Kidney glomerular epithelial cell (primary cell): ENCODE data around the gene USH1G.

Source experiments
- DNase-seq: peaks from one replicate; lab custom pipeline; 2025; lab: John Stamatoyannopoulos, UW

The USH1G gene

DNA sequence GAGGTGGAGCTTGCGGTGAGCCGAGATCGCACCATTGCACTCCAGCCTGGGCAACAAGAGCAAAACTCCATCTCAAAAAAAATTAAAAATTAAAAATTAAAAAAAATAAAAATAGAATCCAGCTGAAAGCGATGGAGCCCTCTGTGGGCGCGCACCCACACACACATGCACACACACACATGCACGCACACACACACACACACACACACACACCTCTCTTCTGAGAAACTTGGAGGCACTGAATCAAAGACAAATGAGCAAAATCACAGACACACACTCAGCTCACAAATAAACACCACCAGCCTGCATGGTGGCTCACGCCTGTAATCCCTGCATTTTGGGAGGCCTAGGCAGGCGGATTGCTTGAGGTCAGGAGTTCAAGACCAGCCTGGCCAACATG, 20.0 kb downstream of the USH1G start:
- no peak for DNase-seq

DNA sequence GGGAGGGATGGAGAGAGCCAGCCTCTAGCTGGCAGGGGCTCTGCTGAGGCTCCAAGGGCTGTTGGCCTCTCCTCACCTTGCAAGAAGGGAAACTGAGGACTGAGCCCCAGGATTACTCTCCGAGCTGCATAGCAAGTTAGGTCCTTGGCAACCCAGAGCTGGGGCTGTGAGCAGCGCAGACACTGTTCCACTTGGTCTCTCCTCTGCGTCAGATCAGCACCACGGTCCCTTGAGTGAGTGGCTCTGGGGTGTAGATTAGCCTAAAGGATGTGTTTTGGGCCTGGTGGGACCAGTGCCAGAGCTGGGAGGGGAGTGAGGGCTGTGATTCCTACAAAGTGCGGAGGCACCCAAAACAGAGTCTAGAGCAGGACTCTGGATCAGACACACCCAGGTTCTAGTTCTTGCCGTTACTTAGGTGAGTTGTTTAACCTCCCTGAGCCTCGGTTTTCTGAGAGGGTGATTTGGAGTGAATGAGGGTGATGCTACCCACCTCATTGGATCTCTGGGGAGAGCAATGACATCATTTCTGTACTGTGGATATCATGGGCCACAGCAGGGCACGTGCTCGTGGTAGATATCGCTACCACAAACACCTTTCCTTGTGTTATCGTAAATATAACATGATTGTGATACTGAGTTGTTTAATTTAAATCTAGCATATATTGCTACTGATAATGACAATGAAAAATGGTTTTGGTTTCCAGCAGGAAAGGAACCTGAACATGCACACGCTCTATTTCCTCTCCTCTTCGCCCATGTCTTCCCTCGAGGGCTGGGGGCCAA, 21.5 kb downstream of the USH1G start:
- DNase-seq, result no peak

DNA sequence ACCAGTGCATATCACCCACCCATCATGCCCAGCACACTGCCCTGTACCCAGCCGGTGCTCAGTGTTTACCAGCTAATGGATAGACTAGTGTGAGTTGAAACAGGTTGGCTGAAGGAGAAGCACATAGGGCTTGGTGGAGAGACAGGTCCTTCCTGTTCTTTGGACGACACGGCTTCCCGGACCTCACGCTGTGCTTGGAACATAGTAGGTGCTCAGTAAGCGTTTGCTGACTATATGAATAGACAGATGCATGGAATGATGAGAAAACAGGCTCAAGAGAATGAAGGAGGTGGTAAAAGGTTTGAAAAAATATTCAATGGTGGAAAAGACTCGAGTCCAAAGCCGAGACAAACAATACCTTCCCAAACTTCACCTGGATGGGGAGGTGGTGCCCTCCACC, 22.8 kb downstream of the USH1G start:
- no peak for DNase-seq

DNA sequence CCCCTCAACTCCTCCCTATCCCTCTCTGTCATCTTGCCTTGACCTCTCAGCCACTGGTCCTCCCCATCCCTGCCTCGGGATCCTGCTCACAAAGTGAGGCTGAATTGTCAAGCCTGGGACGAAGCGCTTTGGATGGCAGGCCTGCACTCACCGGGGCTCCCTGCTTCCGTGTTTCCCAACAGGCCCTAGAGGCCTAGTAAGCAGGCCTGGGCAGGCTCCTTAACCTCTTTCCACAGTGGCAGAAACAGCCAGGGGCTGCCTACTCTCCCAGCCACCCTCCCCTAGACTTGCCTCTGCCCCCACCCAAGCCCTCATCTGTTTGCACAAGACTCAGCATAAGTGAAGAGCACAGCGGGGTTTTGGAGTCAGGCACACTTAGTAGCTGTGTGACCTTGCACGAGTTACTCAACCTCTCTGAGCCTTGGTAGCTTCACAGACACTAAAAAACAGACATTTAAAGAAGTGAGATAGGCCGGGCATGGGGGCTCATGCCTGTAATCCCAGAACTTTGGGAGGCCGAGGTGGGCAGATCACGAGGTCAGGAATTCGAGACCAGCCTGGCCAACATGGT, 24.6 kb downstream of the USH1G start:
- no peak for DNase-seq

DNA sequence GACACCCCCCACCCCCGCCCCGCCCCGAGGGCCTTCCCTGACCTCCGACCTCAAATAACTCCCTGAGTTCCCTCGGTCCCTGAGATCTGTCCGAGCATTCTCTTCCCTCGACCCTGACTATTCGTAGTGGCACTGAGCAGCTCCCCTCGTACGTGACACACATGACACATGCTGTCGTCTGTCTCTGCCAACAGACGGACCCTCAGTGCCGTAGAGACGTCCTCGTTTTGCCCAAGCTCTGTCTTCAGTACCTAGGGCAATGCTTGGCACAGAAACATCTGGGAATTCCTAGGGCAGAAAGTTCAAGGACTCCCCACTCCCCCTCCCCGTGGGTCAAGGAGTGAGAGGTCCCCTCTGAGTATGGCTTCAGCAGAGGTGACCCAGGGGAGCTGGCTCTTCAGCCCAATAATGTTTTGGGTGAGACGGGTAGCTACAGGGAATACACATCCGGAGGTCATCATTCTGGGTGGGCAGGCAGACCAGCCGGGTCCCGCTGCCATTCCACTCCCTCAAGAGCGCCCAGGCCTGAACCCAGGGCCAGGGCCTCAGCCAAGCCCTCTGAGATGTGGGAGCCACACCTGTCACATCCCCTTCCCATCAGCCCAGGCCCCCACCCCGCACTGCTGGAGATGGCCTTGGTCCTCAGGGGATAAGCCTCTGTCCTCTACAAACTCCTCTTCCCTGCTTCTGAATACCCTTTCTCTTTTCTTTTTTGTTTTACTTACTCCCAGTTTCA, 29.0 kb downstream of the USH1G start:
- no peak for DNase-seq

DNA sequence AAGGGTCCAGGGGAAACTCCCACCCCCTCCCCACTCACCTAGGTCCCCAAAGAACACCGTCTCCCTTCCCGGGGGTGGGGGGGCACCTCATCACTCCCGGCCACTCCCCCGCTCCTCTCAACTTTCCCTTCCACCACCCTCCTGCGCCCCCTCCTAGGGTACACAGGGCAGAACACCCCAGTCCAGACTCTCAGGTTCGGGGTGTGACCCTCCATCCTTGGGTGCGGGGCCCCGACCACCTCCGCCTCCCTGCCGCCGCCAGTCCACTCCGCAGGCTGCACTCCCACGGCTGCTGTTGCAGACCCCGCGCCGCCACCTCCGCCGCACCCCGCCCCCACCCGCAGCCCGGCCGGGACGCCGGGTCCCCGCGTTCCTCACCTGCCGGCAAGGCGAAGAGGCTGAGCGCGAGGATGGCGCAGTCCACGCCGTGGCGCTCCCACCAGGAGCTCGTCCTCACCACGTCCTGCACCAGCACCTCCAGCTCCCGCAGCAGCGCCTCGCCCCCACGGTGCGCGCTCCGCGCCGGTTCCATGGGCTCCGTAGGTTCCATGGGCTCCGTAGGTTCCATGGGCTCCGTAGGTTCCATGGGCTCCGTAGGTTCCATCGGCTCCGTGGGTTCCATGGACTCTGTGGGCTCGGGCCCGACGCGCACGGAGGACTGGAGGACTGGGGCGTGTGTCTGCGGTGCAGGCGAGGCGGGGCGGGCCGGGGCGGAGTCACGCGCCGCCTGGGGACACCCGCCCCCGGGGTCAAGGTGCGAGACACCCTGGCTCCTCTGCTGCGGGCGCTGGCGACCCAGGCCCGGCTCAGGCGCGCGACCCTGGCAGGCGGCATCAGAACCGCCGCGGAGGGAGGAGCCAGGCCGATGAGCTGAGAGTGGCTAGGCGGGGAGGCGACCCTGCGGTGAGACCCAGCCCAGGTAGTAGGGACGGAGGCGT, 29.8 kb downstream of the USH1G start, which contains the start of gene FADS6:
Gene FADS6 (minus strand): TSS at position 660 of the 938 bp plus-strand sequence. CDS start 38 bp downstream, at position 622.
- no peak for DNase-seq

DNA sequence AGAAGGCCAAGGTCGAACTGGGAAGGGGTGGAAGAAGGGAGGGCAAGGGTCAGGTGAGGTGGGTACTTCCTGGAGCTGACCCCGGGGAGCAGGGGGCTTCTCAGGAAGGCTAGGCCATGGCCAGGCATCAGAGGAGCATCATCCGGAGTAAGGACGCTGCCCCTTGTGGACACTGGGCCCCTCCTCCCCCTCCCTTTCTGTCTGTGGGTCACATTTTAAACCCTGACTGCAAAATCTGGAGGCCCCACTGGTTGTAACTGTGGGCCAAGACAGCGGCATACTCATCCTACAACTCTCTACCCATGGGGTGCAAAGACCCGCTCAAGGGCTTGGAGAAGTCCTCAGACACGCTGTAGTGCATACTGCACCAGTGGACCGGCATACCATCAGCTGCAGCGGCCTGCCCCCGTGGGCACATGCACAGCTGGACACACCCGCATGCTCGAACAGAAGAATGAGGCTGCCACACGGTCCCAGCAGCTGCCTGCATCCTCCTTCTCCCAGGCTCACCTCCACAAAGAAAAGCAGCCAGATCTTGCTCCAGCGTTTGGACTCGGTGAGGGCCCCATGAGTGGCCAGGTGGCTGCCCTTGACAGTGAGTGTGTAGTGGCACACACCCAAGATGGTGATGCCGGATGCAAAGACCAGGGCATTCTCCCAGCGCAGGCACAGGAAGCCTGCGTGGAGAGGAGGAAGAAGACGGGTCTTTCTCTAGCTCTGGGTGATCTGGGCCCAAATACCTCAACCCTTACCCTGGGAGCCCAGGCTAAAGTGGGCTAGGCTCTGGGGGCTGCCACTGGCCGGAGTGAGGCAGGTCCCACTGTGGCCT, 30.8 kb downstream of the USH1G start:
- DNase-seq, result no peak

DNA sequence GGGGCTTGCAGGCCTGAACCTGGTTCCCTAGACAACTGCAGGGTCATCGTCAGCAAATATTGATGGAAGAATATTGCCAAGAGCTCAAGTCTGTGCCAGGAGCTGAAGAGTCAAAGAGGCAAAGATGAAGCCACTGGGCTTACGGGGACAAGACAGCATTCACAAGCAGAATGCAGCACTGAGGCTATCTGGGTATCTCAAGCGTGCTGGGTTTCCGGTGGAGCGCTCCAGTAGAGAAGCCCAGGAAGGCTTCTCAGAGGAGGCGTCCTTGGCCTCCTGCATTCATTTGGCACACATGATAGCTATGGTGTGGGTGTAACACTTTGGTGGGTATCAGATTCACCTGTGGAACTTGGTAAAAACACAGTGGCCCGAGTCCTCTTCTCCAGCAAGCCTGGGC, 32.5 kb downstream of the USH1G start:
- no peak for DNase-seq

DNA sequence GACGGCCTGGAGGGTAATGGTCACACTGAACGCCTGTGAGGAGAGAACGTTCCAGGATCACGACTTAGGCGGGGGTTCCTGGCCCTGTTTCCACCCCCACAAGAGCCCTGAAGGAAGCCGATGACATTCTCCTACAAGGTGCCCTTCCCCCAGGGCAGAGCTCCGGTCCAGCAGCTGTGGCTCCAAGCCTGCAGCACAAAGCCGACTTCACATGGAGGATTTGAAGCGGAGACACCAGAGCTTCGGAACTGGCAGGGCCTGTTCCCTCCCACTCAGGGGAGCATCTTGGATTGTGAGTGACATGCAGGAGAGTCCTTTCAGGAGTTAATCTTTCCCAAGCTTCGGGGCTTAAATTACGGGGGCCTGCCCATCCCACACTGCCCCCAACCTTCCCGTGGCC, 34.6 kb downstream of the USH1G start:
- DNase-seq, result no peak

DNA sequence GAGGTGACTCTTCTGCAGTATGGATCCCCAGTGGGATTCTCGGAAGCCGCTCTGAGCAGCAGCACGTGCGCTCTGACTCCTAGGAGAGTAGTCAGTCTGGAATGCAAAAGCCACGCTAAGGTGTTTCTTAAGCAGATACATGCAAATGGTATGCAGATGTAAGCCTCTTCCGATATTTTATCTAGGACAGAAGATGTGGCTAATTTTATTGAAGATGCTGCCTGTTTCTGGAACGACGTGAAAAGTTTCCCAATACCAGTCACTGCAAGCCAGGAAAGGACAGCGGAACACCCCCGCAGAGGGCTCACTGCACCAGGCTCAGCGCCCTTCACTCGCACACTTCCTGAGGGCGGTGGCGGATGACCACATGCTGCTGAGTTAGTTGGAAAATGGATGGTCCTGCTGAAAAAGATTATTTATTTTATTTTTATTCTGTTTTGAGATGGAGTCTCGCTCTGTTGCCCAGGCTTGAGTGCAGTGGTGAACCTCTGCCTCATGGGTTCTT, 39.8 kb downstream of the USH1G start:
- no peak for DNase-seq

DNA sequence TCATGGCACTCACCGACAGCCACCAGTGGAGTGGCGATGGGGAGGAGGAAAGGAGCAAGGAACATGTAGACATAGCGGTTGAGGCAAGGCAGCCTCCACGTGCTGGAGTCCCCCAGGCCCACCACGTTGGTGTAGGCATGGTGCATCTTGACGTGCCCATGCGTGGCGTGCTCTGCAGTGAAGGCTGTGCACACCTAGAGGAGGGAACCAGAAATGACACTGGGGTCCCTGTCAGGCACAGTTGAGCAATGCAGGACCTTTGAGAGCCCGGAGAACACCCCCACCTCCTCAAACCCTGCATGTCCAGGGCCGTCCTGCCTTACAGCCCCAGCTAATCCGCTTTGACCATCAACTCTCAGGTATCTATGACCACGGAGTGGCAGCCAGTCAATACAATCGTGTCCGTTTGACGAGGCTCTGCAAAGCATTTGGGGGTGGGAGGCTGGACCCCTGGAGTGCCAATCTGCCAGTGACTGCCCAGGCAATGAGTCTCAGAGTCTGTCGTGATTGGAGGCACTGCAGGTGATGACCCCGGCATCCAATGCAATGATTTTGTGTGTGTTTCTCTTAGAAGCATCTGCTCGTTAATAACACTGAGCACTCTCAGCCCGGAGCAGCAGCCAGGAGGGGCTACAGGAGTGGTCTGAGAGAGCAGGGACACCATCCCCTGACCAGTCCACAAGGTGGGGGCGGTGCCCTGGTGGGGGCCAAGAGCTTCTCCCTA, 40.4 kb downstream of the USH1G start:
- DNase-seq, result no peak

DNA sequence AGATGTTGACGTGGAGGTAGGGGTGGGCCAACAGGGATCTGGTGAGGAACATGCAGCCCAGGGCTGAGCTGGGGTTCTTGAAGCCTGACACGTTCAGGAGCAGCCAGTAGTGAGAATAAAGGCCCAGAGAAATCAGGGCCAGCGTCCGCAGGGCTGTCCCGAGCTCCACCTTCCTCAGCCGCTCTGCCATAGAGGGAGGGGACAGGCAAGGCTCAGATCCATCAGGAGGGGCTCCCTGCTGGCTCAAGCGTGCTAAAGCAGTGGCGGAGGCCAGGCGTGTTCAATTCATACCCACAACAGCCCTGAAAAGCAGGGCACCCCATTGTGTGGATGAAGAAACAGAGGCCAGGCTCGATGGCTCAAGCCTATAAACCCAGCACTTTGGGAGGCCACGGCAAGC, 42.0 kb downstream of the USH1G start:
- no peak for DNase-seq

DNA sequence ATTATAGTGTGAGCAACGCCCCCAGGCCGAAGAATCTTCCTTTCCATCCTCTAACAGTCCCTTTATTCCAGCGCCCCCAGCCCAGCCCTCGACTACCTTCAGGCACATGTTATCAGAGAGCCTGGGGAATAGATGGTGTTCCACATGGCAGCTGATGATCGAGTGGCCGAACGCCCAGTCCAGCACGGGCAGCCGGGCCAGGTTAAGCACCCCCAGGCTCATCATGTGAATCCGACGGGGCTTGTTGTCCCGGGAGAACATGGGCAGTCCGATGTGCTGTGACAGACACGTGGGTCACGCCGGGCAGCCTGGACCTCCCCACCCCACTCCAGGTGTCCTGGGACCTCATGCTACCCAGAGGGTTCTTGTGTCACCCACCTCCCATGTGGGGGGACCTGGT, 43.7 kb downstream of the USH1G start:
- DNase-seq, result no peak

DNA sequence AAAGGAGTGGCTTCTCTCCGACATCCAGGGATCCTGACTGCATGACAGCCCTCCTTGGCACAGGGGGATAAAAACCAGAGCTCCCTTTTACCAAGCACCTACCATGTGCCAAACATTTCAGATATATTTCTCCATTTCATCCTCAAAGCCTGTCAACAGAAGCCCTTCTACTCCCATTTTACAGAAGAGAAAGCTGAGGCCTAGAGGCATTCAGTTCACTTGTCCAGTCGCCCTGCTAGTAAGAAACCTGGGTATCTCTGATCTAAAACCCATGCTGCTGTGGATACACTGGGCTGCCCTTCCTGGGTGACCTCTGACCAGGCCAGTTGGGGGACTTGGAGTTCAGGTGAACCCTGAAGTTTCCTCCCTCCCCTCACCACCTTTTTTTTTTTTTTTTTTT, 44.4 kb downstream of the USH1G start:
- DNase-seq, result no peak

DNA sequence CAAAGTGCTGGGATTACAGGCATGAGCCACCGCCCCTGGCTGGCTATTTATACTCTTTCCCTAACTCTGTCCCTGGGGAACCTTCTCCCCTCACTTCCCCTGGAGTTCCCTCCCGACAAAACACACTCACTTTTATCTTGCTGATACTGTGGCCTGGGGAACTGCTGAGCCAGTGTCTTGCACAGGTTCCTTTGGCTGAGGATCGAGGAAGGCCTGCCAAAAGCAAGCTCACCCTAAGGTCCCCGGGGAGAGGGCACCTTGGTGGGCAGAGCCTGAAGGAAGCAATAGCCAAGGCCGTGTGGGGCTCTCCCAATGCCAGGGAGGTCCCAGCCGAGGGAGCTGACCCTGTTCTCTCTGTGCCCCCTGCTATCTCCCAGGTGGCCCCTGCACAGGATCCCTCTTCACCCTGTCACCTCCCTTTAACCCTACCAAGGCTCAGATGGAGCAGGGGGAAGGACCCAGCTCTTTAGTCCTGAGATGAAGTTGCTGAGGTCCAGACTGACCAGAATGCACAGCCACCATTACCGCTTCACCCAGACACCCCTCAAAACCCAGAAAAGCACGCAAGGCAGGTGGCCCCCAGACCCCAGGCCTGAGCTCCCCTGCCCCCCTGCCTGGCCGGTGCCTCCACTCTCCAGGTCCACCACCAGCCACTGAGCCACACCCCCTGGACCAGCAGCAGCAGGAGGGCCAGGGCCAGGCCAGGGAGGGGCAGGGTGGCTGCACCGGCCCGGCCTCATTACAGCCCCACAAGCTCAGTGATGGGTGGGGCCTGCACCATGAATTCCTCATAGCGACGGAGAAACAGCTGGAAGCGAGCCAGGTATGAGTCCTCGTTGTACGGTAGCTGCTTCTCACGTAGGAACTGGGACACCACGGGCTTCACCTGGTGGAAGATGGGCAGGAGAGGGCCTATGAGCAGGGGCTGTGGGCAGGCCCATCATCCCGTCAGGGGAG, 45.2 kb downstream of the USH1G start:
- DNase-seq, result no peak

DNA sequence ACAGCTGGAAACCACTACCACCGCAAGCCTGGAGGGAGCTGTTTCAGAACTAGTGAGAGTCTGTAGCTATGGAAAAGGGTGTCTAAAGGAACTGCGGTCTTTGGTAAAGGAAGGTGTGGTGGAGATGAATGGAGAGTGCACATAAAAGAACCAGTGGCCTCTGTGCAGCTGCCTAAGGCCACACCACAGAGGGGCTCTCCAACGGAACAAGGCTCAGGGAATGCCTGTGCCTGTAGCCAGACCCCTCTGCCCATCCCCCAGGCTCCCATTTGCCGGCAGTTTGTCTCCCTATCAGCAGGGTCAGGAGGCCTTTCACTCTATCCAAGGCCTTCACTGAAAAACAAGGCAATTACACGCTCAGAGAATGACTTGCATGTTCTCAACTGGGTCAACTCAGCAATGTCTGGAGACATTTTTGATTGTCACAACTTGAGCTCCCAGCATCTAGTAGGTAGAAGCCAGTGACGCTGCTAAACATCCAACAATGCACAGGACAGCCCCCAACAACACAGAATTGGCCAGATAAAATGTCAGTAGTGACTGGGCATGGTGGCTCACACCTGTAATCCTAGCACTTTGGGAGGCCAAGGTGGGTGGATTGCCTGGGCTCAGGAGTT, 47.0 kb downstream of the USH1G start:
- no peak for DNase-seq

DNA sequence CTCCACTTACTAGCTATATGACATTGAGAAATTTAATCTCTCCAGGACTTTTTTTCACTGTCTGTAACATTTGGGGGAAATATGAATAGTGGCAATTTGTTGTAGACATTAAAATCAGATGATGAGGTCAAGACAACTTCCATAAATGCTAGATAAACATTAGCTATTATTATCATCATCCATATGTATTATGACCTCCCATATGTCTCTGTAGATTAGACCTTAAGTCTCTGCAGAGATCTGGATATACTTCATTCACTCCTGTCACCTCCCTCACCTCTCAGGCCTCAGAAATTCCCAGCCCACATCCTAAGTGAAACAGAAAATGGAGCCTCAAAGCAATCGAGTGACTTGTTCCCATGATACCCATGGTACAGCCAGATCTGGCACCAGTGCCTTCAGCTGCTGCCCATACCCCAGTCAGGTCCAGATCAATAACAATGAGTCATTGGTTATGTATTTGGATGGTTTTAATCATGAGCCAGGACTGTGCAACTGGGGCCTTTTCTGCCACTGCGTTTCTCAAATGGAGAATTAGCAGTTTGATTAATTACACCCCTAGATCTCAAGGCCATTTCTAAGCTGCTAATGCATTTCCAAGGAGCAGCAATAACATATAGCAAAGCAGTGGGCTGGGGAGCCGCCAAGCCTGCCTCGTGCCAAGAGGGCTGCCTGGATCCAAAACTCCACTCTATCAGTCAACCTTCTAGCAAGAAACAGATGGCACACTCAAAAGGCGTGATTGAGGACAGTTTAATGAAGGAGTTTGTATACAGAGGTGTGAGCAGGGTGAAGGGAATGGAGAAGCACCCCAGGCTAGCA, 47.7 kb downstream of the USH1G start:
- no peak for DNase-seq

DNA sequence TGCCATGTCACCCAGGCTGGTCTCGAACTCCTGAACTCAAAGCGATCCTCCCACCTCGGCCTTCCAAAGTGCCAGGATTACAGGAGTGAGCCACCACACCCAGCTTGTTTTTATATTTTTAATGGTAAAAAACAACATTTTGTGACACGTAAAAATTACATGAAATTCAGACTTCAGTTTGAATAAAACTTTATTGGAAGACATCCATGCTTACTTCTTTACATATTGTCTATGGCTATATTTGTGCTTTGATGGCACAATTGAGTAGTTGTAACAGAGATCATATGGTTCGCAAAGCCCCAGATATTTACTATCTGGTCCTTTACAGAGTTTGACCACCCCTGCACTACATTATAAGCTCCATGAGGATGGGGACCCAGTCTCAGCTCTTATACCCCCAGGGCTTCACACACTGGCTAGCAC, 48.4 kb downstream of the USH1G start:
- DNase-seq, result no peak
